PC-9 (cell line): Measurements from ENCODE around the gene SLMAP.

Experiments
- EZH2 ChIP-seq: fragments of 200-600 bp; sonication (generic); IDR thresholded peaks from 2 replicates; pipeline ENCODE4 v1.8.0; 2017; ENCODE audit warnings: antibody characterized with exemption, low read depth
- TF ChIP-seq, protein P1 (sequence below): fragments of 200-600 bp; sonication (generic); conservative IDR thresholded peaks from 2 replicates; pipeline ENCODE4 v1.6.1; 2017; ENCODE audit warnings: mixed run types, antibody characterized with exemption, mild to moderate bottlenecking, moderate library complexity

DNA sequence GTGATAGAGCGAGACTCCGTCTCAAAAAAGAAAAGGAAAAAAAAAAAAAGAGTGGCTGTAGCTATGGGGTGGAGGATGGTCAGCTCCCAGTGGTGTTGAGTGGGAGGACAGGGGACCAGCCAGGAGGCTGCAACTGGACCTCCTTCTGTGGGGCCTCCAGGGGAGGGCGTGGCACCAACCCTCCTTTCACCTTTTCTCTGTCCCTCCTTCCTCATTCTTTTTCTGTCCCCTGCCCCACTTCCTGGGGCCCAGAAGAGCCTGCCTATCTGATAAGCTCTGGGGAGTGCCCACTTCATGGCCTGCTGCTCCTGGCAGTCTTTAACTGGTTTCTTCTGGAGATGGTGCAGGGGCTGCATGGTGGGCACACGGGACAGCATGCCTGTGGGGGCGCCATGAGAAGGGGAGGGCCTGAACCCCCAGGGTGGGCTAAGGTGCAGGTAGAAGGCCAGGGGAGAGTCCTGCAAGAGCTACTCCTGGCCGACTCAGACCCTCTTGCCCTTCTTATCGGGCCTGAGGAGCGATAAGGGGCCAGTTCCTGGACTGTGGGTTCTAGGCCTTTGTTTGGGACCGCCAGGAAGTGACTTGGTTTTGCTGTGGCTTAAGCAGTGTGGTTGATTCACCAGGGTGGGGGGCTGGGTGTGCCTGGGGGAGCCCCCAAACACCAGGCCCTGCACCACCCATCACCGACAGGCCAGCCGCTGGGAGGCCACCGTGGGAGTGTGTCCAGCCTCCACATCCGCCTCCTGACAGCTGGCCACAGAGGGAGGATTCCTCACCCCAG lies 202.7 kb downstream of the SLMAP start:
- TF ChIP-seq, protein P1, sequence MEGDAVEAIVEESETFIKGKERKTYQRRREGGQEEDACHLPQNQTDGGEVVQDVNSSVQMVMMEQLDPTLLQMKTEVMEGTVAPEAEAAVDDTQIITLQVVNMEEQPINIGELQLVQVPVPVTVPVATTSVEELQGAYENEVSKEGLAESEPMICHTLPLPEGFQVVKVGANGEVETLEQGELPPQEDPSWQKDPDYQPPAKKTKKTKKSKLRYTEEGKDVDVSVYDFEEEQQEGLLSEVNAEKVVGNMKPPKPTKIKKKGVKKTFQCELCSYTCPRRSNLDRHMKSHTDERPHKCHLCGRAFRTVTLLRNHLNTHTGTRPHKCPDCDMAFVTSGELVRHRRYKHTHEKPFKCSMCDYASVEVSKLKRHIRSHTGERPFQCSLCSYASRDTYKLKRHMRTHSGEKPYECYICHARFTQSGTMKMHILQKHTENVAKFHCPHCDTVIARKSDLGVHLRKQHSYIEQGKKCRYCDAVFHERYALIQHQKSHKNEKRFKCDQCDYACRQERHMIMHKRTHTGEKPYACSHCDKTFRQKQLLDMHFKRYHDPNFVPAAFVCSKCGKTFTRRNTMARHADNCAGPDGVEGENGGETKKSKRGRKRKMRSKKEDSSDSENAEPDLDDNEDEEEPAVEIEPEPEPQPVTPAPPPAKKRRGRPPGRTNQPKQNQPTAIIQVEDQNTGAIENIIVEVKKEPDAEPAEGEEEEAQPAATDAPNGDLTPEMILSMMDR: no peak
- no peak for TF ChIP-seq EZH2
